ENCODE data around the gene COL1A1. TPM values are rescaled to one million over a fixed set of nuclear protein-coding genes. Genes with fewer than 3 reads are reported as not detected.

Gene COL1A1
- polyA plus RNA-seq, 1 donor (not counting 4 experiments of a cell fraction or from before 2014, with no cell fraction given): 0.55 TPM

GRCh38 chr17:50190603-50191358 lies 10.7 kb downstream of the COL1A1 start:
- FAIRE-seq (no peak), DNase-seq (ENCODE audit: low read depth, low spot score) (no peak)
- no peak for TF ChIP-seq EZH2 (IDR thresholded peaks at IDR 0.05; ENCODE audit: low read length)
- TF ChIP-seq, protein P1, sequence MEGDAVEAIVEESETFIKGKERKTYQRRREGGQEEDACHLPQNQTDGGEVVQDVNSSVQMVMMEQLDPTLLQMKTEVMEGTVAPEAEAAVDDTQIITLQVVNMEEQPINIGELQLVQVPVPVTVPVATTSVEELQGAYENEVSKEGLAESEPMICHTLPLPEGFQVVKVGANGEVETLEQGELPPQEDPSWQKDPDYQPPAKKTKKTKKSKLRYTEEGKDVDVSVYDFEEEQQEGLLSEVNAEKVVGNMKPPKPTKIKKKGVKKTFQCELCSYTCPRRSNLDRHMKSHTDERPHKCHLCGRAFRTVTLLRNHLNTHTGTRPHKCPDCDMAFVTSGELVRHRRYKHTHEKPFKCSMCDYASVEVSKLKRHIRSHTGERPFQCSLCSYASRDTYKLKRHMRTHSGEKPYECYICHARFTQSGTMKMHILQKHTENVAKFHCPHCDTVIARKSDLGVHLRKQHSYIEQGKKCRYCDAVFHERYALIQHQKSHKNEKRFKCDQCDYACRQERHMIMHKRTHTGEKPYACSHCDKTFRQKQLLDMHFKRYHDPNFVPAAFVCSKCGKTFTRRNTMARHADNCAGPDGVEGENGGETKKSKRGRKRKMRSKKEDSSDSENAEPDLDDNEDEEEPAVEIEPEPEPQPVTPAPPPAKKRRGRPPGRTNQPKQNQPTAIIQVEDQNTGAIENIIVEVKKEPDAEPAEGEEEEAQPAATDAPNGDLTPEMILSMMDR (optimal IDR thresholded peaks at IDR 0.05 in 1 of 3, IDR thresholded peaks at IDR 0.05 in 1 of 3, conservative IDR thresholded peaks at IDR 0.05 in 1 of 3; ENCODE audit: extremely low read depth in 1 of 3, insufficient read depth in 2 of 3, low read length in 3 of 3): no peak
- no peak overlapping the region for H3K27ac ChIP-seq (ENCODE audit: control insufficient read depth, insufficient read depth, low read length)
- no peaks in the 10 kb centered on the region for H3K9me1 ChIP-seq (ENCODE audit: control insufficient read depth, extremely low read depth, insufficient read depth, low read length)
- no peaks in the 10 kb centered on the region for H3K27me3 ChIP-seq (ENCODE audit: control insufficient read depth, extremely low read depth, insufficient read depth, low read length)
- H4K20me1 ChIP-seq (ENCODE audit: control insufficient read depth, extremely low read depth, insufficient read depth, low read length): no peaks in the 10 kb centered on the region
- dilution Hi-C loops (cut with MboI; ENCODE audit: extremely low pct_ligation_motif_present, low sequenced_read_pairs): no loop called here
- H3K4me1 ChIP-seq (ENCODE audit: control insufficient read depth, extremely low read depth, insufficient read depth, low read length): no peaks in the 10 kb centered on the region
- no peak overlapping the region for H3K9ac ChIP-seq (ENCODE audit: control insufficient read depth, extremely low read depth, insufficient read depth, low read length)
- no peak overlapping the region for H2AFZ ChIP-seq (ENCODE audit: control insufficient read depth, low read length)
- no peaks in the 10 kb centered on the region for H3K9me3 ChIP-seq (ENCODE audit: control insufficient read depth, low read depth, low read length)
- no peak overlapping the region for H3K4me2 ChIP-seq (ENCODE audit: control insufficient read depth, extremely low read depth, insufficient read depth, low read depth, low read length)
- no peak overlapping the region for H3K4me3 ChIP-seq (ENCODE audit: control insufficient read depth in 2 of 3, extremely low read depth in 1 of 3, insufficient read depth in 2 of 3, low read depth in 1 of 3, low read length in 3 of 3)
- H3K79me2 ChIP-seq (ENCODE audit: control insufficient read depth, insufficient read depth, low read length): no peaks in the 10 kb centered on the region
- peaks cover 0 to 10% of the 10 kb centered on the region in 2 experiments for H3K36me3 ChIP-seq (ENCODE audit: control insufficient read depth in 2 of 2, extremely low read depth in 1 of 2, insufficient read depth in 2 of 2, low read length in 2 of 2)

DNA sequence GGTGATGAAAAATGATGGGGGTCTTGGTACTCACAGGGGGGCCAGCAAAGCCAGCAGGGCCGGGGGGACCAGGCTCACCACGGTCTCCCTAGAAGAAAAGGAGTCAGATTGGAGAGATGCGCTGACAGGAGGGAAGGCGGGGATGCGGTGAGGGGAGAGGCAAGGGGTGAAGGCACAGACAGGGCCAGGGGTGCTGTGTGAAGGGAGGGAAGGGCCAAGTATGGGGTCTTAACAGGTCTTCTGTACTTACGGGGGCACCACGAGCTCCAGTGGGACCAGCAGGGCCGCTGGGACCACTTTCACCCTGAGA lies 11.2 kb downstream of the COL1A1 start:
- peaks cover 0 to 10% of the 10 kb centered on the region in 2 experiments for H3K36me3 ChIP-seq (ENCODE audit: control insufficient read depth in 2 of 2, extremely low read depth in 1 of 2, insufficient read depth in 2 of 2, low read length in 2 of 2)
- no peak for FAIRE-seq
- no peaks in the 10 kb centered on the region for H4K20me1 ChIP-seq (ENCODE audit: control insufficient read depth, extremely low read depth, insufficient read depth, low read length)
- no peak overlapping the region for H3K27ac ChIP-seq (ENCODE audit: control insufficient read depth, insufficient read depth, low read length)
- no peak overlapping the region for H3K4me2 ChIP-seq (ENCODE audit: control insufficient read depth, extremely low read depth, insufficient read depth, low read depth, low read length)
- no peaks in the 10 kb centered on the region for H3K9me3 ChIP-seq (ENCODE audit: control insufficient read depth, low read depth, low read length)
- dilution Hi-C loops (cut with MboI; ENCODE audit: extremely low pct_ligation_motif_present, low sequenced_read_pairs): no loop called here
- H3K9me1 ChIP-seq (ENCODE audit: control insufficient read depth, extremely low read depth, insufficient read depth, low read length): no peaks in the 10 kb centered on the region
- no peak for DNase-seq (ENCODE audit: low read depth, low spot score)
- TF ChIP-seq EZH2 (IDR thresholded peaks at IDR 0.05; ENCODE audit: low read length): no peak
- TF ChIP-seq, protein P1 (optimal IDR thresholded peaks at IDR 0.05 in 1 of 3, IDR thresholded peaks at IDR 0.05 in 1 of 3, conservative IDR thresholded peaks at IDR 0.05 in 1 of 3; ENCODE audit: extremely low read depth in 1 of 3, insufficient read depth in 2 of 3, low read length in 3 of 3): no peak
- H3K4me3 ChIP-seq (ENCODE audit: control insufficient read depth in 2 of 3, extremely low read depth in 1 of 3, insufficient read depth in 2 of 3, low read depth in 1 of 3, low read length in 3 of 3): no peak overlapping the region
- no peak overlapping the region for H3K9ac ChIP-seq (ENCODE audit: control insufficient read depth, extremely low read depth, insufficient read depth, low read length)
- no peak overlapping the region for H2AFZ ChIP-seq (ENCODE audit: control insufficient read depth, low read length)
- no peaks in the 10 kb centered on the region for H3K4me1 ChIP-seq (ENCODE audit: control insufficient read depth, extremely low read depth, insufficient read depth, low read length)
- H3K79me2 ChIP-seq (ENCODE audit: control insufficient read depth, insufficient read depth, low read length): no peaks in the 10 kb centered on the region
- no peaks in the 10 kb centered on the region for H3K27me3 ChIP-seq (ENCODE audit: control insufficient read depth, extremely low read depth, insufficient read depth, low read length)

Data from keratinocyte (primary cell).